Measurements from ENCODE around the gene GOLGA3.

DNA sequence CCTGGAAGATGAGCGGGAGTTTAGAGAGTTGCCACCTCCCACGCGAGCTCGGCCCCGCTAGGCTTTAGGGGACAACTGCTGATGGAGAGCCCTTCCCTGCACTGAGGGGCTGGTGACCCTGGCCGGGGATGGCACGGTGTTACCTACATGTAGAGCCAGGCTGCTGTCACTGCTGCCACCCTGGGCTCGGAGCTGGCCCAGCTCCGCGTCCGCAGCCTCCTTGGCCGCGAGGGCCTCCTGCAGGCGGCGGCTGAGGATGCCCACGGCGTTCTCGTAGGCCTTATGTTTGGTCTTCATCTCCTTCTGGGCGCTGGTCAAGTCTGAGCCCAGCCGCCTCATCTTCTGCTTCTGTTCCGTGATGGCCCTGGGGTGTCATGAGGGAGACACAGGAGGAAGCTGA, 42.5 kb downstream of the GOLGA3 start:
- TF ChIP-seq, protein P1, sequence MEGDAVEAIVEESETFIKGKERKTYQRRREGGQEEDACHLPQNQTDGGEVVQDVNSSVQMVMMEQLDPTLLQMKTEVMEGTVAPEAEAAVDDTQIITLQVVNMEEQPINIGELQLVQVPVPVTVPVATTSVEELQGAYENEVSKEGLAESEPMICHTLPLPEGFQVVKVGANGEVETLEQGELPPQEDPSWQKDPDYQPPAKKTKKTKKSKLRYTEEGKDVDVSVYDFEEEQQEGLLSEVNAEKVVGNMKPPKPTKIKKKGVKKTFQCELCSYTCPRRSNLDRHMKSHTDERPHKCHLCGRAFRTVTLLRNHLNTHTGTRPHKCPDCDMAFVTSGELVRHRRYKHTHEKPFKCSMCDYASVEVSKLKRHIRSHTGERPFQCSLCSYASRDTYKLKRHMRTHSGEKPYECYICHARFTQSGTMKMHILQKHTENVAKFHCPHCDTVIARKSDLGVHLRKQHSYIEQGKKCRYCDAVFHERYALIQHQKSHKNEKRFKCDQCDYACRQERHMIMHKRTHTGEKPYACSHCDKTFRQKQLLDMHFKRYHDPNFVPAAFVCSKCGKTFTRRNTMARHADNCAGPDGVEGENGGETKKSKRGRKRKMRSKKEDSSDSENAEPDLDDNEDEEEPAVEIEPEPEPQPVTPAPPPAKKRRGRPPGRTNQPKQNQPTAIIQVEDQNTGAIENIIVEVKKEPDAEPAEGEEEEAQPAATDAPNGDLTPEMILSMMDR (IDR thresholded peaks at IDR 0.05; ENCODE audit: insufficient read depth, low read depth, low read length): no peak
- no peak for TF ChIP-seq EZH2 (IDR thresholded peaks at IDR 0.05; ENCODE audit: insufficient read depth, low read length)
